Epithelial cell of proximal tubule (primary cell): ENCODE results near the gene CST1. TPM values are rescaled to one million over a fixed set of nuclear protein-coding genes. Genes with fewer than 3 reads are reported as not detected.

Experiments
- DNase-seq: peaks from one replicate; pipeline ENCODE4 v3.0.0-alpha.2; 2011; ENCODE audit warnings: low read depth
- H3K4me3 ChIP-seq: 2 replicates; pipeline ENCODE4 v1.5.1; 2011; ENCODE audit warnings: low read depth, mild to moderate bottlenecking, low read length
- total RNA-seq: library from RNA; depleted of rRNA; stranded (reverse); fragments of >200 nt; gene quantifications from 2 replicates; pipeline ENCODE4 v1.2.3, GENCODE V29; 2015
- TF ChIP-seq, protein P1 (sequence below): conservative IDR thresholded peaks from 2 replicates; pipeline ENCODE4 v1.5.1; 2012; ENCODE audit warnings: low read depth, mild to moderate bottlenecking, low read length

Gene CST1
- total RNA-seq, 1 donor from 2014 or later, result not detected

DNA sequence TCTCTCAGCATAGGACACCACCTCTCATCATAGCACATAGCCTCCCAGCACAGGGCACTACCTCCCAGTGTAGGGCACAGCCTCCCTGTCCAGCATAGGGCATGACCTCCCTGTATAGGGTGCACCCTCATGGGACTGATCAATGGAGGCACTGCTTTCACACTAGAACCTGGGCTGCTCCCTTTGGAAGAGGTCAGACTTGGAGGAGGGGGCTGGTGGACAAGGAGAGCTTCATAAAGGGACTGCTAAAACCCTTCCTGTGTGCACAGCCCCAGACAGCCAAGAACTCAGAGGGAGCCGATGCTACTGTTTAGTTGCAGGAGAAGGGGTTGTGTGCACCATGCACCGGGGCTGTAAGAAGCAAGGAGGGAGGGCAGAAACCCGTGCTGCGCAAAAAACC lies 40.0 kb downstream of the CST1 start:
- TF ChIP-seq, protein P1, sequence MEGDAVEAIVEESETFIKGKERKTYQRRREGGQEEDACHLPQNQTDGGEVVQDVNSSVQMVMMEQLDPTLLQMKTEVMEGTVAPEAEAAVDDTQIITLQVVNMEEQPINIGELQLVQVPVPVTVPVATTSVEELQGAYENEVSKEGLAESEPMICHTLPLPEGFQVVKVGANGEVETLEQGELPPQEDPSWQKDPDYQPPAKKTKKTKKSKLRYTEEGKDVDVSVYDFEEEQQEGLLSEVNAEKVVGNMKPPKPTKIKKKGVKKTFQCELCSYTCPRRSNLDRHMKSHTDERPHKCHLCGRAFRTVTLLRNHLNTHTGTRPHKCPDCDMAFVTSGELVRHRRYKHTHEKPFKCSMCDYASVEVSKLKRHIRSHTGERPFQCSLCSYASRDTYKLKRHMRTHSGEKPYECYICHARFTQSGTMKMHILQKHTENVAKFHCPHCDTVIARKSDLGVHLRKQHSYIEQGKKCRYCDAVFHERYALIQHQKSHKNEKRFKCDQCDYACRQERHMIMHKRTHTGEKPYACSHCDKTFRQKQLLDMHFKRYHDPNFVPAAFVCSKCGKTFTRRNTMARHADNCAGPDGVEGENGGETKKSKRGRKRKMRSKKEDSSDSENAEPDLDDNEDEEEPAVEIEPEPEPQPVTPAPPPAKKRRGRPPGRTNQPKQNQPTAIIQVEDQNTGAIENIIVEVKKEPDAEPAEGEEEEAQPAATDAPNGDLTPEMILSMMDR, result no peak
- no peak overlapping the region for H3K4me3 ChIP-seq
- DNase-seq, result no peak

DNA sequence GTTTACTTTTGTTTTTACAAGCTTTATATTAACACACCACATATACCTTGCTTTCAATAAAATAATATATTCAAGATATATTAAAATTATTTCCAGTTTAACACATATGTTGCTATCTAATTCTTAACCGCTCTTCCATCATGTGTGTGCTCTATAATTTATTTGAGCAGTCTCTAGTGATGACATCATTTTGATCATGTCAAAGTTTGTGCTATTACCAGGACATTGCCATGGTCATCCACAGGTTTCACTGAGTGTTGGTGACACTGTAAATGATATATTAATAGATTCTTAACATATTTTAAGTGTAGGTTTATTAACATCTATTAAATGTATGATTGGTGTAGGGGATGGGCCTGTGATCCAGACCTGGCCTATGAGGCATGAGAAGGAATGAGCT lies 44.8 kb downstream of the CST1 start:
- no peak overlapping the region for H3K4me3 ChIP-seq
- TF ChIP-seq, protein P1, result no peak
- no peak for DNase-seq

DNA sequence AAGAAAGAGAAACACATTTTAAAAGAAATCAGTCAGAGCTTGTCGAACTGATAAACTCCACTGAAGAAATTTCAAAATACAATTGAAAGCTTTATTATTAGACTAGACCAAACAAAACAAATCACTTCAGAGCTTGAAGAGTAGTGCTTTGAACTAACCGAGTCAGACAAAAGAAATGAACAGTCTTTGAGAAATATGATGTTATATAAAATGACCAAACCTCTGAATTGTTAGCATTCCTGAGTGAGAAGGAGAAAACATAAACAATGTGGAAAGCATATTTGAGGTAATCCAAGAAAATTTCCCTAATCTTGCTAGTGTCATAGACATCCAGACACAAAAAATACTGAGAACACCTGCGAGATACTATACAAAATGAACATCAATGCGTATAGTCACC lies 48.7 kb downstream of the CST1 start:
- TF ChIP-seq, protein P1, result no peak
- H3K4me3 ChIP-seq, result no peak overlapping the region
- no peak for DNase-seq

DNA sequence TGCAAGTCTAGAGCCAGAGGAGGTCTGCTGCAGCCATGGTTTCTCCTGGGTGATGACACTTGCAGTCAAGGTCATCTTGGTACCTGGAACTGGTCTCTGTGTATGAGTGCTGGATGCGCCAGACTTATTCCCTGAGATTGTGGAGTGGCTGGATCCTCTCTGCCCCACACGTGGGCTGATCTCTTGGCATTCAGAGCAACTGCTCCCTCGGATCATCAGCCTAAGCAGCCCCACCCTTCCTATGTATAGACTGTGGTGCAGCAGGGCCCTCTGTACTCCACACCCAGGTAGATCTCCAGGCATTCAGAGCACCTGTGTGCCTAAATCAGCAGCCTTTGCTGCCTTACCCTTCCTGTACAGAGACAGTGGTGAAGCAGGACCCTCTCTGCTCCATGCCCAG lies 49.8 kb downstream of the CST1 start:
- TF ChIP-seq, protein P1, result no peak
- DNase-seq, result no peak
- no peak overlapping the region for H3K4me3 ChIP-seq

DNA sequence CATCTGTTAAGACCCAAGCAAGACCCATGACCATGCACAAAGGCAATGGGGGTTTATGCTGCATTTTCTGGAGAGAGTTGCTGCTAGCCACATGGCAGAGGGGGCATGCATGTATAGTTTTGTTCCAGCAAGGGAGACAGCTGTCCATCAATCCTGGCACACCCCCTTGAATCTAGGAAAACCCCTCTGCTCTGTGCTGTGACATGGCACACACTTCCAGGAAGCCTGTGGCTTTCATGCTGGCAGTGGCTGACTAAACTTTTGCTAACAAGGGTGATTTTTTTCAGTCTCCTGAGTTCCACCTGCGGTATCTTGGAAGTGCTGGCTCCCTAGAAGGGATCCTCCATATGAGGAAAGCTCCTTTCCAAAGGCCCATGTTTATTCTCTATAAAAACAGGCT lies 52.8 kb downstream of the CST1 start:
- DNase-seq, result no peak
- TF ChIP-seq, protein P1, result no peak
- H3K4me3 ChIP-seq, result no peak overlapping the region

Other genes starting within 250 kb of the CST1 start
- not detected in 2 replicates for gene CST9L, start 182.5 kb downstream of the CST1 start, total RNA-seq
- not detected in 2 replicates for gene CST9, start 145.0 kb downstream of the CST1 start, total RNA-seq
- gene CST3, start 113.0 kb downstream of the CST1 start, total RNA-seq, result 309 and 347 TPM in 2 replicates
- not detected in 2 replicates for gene CST4, start 61.9 kb downstream of the CST1 start, total RNA-seq
- gene CST2, start 75.8 kb upstream of the CST1 start, total RNA-seq, result not detected in 2 replicates
- not detected in 2 replicates for gene CST5, start 128.8 kb upstream of the CST1 start, total RNA-seq
- gene GGTLC1, start 237.8 kb upstream of the CST1 start, total RNA-seq, result not detected in 2 replicates